Smooth muscle cell of the brain vasculature (primary cell): Measurements from ENCODE around the gene SYCP3.

ENCODE experiments used
- DNase-seq: peaks from one replicate; pipeline ENCODE4 v3.0.0-alpha.2; 2012; ENCODE audit warnings: low read depth, low spot score

The SYCP3 gene

DNA sequence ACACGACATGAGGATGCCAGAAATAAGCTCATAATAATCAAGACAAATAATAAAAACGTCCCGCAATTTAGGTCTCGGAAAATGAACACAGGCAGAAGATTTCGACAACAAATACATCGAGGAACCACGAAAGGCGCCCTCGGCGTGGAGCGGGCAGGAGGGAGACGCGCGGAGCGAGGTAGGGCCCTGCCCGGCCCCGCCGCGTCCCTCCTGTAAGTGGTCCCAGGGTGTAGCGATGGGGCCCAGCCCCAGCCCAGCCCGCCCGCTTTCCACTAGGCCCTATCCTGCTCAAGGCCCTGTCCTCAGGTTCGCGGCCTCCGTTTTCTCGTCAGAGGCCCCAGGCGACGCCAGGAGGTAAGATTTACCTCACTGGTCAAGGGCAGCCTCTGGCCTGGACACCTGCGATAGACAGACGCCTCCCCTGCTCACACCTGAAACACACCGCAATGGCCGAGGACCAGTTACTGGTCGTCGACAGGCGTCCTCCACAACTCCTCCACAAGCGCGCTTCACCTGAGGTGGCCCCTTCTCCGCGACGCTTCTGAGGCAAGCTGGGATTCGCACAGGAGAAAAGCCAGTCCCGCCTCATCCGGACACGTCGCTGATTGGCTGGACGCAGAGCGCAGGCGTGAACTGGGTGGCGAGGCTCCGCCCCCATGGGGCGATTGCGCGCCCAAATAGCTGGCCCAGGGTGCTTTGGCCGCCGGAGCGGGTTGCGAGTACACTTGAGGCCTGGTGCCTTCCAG, at the start of gene SYCP3:
Gene SYCP3, minus strand, starts transcription at position 543 of the 746 bp plus-strand sequence. CDS start 1,527 bp downstream, outside the sequence.
- DNase-seq: no peak

DNA sequence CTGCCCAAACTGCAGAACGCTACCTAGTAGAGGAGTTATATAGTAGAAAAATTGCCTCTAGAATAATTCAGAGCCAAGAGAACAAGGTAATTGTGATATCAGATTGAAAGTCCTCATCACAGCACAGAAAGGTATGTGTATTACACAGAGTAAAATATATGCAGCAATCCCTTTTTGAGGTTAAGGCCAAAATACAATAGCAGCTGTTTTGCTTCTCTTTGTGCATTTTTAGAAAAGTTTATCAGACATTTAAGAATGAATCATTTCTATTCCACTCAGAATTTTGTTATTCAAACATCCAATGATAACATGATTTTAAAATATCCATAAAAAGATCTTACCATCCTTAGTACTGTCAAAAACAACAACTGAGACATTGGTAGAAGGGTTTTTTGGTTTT, 46.4 kb upstream of the SYCP3 start:
- no peak for DNase-seq

DNA sequence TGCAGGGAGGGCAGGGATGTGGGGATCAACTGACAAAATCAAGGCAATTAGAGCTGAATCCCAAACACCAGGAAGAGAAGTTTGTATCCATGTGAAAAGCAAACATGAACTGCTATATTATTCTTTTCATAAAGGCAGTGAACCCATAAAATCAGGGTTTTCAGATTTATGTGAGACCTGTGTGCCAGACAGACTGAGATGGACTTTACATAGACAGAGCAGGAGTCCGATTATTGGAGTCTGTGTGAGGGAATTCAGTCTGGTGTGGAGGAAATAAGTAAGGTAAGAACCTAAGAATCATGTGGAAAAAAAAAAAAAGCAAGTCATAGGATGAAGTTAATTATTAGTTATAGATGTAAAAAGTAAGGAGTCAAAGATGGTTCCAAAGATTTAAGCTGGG, 45.1 kb upstream of the SYCP3 start:
- DNase-seq: no peak

DNA sequence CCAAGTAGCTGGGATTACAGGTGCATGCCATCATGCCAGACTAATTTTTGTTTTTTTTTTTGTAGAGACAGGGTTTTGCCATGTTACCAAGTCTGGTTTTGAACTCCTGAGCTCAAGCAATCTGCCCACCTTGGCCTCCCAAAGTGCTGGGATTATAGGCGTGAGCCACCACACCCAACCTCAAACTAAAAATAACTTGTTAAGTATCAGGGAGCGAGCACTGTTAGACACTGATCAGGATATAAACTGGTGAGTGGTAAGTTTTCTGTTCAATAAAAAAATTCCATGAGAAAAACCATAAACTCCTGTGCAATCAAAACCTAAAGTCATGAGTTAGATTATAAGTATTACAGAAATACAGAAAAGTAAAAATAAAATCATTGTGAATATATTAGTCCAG, 44.6 kb upstream of the SYCP3 start:
- no peak for DNase-seq

DNA sequence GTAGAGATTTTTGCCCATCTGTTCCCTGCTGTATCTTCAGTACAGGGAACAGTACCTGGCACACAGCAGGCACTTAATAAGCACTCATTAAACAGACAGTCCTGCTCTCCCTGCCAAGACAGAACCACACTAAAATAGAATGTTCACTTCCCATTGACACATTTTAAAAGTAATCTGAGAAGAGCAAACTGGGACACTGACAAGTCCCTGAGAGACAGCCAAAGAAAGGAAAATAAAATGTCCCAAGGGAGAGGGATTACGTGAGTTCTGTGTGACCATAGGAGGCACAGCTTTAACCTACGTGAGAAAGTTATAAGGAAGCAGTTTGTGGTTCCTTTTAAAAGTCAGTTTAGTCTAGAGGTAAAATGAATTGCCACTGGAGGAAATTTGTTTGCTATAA, 43.9 kb upstream of the SYCP3 start:
- DNase-seq: no peak

DNA sequence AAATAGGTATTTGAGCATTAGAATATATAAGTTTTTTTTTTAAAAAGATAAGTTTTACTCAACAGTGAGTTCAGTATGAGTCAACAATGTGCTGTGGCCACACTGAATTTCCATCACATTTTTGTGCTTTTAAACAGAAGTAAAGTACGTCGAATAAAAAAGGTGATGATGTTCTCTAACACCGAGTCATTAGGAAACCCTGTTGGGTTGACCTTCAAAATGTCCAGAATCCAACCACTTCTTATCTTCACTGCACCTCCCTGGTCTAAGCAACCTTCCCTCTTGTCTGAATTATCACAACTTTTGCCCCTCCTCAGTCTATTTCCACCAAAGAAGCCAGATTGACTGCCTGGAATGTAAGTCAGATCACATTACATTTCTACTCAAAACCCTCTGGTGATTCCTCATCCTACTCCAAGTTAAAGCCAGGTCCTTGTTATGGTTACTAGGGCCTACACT, 43.0 kb upstream of the SYCP3 start:
- DNase-seq: no peak

DNA sequence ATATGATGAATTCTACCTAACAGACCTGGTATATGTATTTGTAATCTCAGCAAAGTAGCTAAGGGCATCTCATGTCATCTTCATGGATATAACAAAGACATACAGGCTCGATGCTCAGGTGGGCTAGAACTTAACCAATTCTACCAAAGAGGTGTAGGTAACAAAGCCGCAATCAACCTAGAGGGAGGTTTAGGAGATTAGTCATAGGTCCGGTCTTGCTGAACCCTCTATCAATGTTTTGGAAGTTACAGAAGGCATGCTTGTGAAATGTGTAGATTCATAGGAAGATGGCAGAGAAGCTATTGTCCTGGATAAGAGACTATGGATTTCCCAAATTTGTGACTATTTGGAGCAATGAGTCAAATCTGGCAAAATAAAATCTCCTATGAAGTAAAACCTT, 42.6 kb upstream of the SYCP3 start:
- DNase-seq: no peak

DNA sequence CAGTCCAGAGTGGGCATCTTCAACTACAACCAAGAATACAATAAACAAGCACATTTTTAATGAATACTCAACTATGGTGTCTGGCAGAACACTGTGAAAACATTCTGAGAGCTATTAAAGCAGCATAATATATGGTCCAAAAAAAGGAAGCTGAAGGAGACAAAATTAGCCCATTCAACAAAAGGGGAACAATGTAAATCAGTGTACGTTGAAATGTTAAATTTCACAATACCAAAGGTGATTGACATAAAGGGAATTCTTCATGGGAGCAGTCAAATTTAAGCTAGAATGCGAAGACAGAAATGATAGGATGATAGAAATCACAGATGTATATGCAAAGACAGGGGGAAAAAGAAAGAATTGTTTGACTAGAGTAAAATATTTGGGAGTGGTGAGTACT, 41.3 kb upstream of the SYCP3 start:
- DNase-seq: no peak

DNA sequence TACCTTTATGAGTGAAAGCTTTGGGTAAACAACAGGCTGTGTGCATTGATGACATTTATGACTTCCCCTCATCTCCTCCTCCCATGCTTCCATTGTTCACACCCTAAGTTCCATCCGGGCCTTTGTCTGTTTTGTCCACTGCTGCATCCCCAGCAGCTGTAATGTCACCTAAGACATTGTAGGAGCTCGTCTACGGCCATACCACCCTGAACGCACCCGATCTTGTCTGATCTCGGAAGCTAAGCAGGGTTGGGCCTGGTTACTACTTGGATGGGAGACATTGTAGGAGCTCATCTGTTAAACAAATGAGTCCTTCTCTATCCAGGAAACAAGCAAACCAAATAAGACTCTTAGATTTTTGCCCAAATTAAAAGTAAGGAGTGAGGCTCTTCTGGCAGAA, 40.4 kb upstream of the SYCP3 start:
- no peak for DNase-seq

DNA sequence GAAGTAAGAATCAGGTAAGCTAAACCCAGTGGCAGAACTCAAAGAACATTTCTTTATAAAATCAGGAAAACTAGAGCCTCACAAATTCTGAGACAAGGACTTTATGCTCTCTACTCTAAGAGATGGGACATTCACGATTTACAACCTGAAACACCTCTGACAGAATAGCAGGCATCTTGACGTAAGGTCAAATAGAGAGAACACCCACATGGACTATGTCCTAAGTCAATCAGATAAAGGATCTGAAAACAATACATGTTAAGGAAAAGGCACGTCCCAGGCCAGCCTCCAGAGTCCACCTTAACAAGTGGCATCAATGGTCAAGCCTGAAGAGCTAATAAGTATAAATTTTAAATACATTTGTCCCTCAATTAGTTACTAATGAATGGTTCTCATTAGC, 39.9 kb upstream of the SYCP3 start:
- no peak for DNase-seq

DNA sequence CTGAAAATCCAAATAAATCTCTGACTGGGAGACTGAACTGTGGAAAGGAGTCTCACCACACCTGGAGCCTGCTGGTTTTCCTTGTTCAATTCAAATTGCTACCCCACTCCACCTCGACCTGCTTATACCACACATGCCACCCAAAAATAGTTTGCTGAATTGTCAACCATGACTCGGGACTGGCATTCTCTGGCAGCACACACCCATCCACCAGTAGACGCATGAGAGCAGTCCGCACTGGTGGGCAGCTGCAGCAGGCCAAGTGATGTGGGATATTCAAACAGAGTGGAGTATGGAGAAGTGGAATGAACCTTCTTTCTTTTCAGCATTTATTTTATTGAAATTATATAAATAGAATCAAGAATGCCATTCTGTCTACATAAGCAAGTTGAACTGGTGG, 38.7 kb upstream of the SYCP3 start:
- DNase-seq: no peak

DNA sequence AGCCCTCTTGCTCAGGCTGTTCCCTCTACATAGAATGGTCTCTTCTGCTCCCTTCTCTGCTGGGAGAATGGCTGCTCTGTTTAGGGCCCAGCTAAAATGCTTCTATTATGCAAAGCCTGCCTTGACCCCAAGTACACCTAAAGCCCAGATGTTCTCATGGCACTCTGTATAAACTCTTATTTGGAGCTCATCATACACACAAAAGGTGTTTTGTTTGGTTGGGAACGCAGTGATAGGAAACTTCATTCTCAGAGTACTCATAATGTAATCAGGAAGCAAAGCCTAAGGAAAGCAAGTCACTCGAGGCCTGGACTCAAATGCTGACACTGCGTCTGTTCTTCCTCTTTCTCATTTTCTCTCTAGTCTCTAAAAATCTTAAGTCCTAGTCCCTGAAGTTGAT, 38.2 kb upstream of the SYCP3 start:
- no peak for DNase-seq

DNA sequence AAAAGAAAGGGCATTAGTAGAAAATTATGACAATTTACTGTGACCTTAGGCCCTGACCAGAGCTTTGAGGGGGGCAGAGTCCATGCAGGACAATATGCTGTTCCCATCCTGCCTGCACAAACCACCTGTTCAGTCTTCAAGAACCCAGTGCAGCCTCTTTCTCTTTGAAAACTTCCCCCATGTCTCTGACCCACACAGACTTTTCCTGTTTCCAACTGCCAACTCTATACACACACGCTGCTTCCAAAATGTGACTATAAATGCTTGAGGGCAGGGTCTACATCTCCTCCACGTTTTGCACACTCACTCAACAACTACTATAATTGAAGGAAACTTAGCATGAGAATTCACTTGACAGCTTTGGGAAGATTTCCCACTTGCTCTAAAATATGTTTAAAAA, 36.6 kb upstream of the SYCP3 start:
- DNase-seq: no peak

DNA sequence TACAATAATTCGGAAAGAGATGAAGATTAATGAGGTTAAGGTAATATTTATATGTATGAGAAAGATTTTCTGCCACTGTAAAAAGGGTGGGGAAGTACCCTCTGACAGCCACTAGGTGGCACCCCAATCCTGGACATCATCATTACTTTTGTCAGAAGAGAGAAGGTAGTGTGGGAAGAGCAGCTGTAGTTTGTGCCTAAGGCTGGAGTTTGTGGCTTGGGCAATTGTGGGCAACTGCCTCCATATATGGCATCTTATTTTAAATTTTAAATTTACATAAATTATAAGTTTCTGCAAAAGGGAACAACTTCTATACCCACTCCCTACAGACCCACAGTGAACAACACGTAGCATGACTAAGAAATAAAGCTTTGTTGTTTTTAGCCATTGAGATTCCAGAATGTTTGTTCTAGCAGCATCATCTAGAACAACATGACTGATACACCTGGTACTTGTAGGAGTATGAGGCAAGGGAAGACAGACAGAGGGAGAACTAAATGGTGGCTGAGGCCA, 34.4 kb upstream of the SYCP3 start:
- peak; percentile 46 for DNase-seq

DNA sequence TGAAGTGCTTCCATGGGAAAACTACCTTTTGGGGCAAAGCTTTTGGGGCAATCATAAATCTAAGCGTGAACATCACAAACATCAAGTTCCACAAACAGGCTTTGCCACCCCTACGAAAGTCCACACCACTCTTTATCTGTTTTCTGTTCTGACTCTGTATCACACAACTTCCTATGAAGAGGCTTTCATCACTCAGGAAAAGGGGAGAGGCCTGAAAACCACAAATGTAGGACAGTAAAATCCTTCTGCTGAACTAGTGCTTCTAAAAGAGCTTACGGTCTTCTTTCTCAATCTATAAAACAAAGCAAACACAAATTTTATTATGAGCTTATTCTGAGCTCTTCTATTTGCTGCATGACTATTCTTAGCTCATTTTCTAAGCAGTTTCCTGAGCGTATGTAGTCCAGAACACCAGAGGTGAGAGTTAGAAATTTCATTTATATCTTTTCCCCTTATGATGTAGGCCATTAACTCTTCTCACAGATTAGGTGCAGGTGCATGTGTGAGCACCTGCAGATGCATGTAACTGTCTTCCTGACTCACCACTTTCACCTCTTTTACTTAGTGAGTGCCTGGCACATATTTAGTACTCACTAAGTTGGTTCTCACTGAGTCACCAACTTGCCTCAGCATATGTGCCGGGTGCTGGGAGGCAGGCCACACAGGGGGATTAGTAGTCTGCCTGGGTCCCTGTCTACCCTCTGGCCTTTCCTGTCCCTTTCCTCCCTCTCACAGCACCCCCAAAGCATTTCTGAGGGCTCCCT, 32.9 kb upstream of the SYCP3 start:
- no peak for DNase-seq

DNA sequence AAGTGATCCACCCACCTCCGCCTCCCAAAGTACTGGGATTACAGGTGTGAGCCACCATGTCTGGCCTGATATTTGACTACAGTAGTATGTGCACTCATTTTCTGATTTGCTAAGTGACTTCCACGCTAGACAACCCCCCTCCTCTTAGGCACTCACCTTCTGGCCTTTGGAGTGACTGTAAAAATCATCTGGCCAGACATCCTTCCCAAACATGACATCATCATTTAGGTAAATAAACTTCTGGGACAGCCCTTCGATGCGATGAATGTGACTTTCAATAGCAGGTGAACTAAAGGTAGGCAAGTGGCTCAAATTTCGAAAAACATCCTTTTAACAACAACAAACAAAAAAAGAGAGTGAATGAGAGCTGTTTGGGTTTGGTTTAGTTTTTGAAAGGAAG, 30.6 kb upstream of the SYCP3 start:
- no peak for DNase-seq

DNA sequence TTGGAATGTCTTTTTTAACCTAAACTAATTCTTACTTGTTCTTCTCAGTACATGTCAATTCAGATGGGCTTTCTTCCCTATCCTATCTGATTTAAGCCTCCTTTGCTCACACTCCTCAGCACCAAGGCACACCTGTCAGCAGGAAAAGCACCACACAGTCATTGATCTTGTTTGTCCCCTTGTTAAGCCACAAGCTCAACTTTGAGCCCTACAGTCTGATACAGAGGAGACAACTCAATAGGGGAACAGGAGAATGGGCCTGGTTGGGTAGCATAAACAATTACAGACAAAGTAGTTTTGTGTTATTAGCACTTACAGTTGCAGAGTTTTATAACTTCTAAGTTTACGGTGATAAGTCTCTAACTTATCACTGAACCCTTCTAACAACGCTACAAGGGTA, 29.5 kb upstream of the SYCP3 start:
- DNase-seq: no peak

DNA sequence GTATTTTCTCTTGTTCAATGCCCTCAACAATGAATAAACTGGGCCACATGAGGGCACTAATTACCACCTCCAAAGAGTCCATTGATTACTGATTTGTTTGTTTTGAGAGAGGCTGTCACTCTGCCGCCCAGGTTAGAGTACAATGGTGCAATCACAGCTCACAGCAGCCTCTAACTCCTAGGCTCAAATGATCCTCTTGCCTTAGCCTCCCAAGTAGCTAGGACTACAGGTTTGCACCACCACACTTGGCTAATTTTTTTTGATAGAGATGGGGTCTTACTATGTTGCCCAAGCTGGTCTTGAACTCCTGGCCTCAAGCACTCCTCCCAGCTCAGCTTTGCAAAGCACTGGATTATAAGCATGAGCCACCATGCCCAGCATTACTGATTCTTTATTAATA, 28.3 kb upstream of the SYCP3 start:
- DNase-seq: no peak

DNA sequence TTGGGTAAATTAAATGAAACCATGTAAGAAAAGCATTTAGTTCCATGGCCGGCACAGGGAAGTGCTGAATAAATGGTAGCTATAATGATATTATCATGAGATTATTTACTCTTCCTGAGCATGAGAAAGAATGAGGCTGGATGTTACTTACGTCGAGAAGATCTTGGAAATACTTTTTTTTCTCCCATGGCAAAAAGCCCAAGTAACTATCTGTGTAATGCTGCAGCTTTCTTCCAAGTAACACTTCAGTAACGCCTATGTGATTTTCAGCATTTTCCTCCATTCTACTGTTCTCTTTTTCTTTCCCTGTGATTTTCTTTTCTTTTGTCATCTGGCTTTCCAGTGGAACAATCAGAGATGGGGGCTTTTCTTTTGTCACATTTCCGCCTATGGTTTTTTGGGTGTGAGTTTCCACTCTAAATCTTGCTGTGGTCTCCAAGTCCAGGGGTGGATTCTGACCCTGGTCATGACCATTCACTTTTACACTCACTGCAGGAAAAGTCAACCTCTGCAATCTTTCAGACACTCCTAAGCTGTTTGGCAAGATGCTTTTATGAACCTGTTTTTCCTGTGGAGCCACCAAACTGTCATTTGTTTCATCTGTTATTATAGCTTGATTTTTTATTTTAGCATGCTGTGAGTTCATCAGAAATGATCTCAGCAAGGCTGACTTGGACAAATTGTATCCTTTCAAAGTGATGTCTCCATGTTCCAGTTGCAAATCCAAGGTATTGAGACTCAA, 25.0 kb upstream of the SYCP3 start:
- no peak for DNase-seq

DNA sequence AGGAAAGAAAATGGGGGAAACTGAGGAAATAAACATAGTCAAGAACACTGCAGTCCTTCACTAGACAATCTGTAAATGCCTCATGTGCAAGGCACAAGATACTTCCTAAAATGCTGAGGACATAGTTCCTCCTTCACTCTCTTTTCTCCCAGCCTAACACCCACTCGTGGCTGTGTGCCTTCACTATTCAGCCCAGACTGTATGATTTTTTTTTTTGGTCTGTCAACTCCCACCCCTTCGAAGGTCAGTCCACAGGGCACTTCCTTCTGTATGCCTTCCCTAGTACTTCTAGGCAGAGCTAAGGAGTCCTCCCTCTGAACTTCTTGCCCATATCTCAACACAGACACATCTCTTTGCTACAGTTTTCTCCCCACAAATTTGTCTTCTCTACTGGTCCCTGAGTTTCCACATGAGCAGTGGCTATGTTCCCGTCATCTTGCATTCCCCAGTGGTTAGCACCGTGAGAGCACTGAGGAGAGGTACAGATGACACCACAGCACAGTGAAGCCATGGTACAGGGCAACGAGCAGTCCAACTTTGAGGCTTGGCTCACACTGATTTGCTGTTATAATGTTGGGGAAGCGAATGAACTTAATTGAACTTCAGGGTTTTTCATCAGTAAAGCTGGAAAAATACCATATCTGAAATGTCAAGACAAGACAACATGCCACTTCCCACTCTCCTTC, 24.1 kb upstream of the SYCP3 start:
- DNase-seq: no peak

DNA sequence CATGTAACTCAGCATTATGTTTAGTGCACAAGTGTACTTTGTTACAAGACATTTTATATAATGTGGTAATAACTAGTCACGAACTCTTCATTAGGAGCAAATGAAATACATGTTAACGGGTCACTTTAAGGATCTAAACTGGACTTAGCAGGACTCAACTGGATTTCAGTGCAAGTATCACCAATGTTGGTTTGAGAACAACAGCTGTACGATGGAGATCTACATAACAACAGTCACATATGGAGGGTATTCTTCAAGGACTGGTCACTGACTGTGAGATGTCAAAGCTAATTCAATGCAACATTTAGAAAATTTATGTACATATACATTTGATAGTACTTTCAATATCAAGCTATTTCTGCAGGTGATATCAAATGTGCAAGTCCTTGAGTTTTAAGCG, 22.5 kb upstream of the SYCP3 start:
- no peak for DNase-seq

DNA sequence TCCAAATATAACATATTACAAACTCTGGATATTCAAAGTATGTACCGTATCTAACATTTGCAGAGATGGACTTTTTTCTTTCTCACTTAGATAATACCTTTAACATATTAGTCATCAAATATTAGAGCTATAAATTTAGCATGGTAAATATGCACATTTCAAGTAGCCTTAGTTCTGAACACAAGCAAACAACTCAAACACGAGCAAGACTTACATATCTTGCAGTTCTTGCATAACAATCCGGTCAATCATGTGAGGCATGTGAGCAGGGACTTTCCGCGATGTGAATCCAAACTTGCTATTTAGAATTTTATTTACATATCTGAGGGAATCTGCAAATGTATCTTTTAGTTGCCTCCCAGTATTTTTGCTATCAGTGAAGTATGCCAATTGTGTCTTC, 22.1 kb upstream of the SYCP3 start:
- no peak for DNase-seq
